Activated naive CD4-positive, alpha-beta T cell treated with anti-CD3 and anti-CD28 coated beads for 36 hours (primary cell): ENCODE results near the gene MCF2. TPM values are rescaled to one million over a fixed set of nuclear protein-coding genes. Genes with fewer than 3 reads are reported as not detected.

Source experiments
- total RNA-seq, 2 experiments: library from RNA; stranded (reverse); gene quantifications; one replicate each; pipeline ENCODE4 v1.2.3, GENCODE V29; 2021

The MCF2 gene
- total RNA-seq, 2 experiments from 2014 or later: 0.07 to 0.10 TPM

Other genes with a start within 250 kb of the MCF2 start
- not detected for gene F9, start 177.4 kb downstream of the MCF2 start, total RNA-seq
- 10 to 100 TPM; 18.3 to 20.8 TPM for gene ATP11C, start 224.9 kb upstream of the MCF2 start, total RNA-seq